ENCODE results near the gene ZSWIM6.

GRCh38 chr5:61559722-61560121 is 227.7 kb downstream of the ZSWIM6 start:
- no peak for TF ChIP-seq EZH2 (IDR thresholded peaks at IDR 0.05)
- no peak for TF ChIP-seq POLR2AphosphoS5 (IDR thresholded peaks at IDR 0.05; ENCODE audit: borderline replicate concordance, low read depth, low read length)
- TF ChIP-seq FOXP2 (optimal IDR thresholded peaks at IDR 0.05; ENCODE audit: control extremely low read depth, extremely low read length, insufficient read depth): no peak

Data from SK-N-MC (cell line).